Testis (tissue), 2 donors: Measurements from ENCODE around the gene TUBG1.

ENCODE experiments used
- POLR2A ChIP-seq: fragments of 450-650 bp; IDR thresholded peaks from one replicate; pipeline ENCODE4 v1.6.1; 2017; ENCODE audit warnings: antibody characterized with exemption, mild to moderate bottlenecking, moderate library complexity
- TF ChIP-seq, protein P1 (sequence below), 3 experiments: fragments of 450-650 bp in 2 of 3; fragments of 200-600 bp in 1 of 3; sonication (generic) in 1 of 3; IDR thresholded peaks; one replicate each; pipeline ENCODE4 v1.5.1; 2016 to 2019; ENCODE audit warnings: antibody characterized with exemption in 3 of 3, mild to moderate bottlenecking in 2 of 3, moderate library complexity in 1 of 3

DNA sequence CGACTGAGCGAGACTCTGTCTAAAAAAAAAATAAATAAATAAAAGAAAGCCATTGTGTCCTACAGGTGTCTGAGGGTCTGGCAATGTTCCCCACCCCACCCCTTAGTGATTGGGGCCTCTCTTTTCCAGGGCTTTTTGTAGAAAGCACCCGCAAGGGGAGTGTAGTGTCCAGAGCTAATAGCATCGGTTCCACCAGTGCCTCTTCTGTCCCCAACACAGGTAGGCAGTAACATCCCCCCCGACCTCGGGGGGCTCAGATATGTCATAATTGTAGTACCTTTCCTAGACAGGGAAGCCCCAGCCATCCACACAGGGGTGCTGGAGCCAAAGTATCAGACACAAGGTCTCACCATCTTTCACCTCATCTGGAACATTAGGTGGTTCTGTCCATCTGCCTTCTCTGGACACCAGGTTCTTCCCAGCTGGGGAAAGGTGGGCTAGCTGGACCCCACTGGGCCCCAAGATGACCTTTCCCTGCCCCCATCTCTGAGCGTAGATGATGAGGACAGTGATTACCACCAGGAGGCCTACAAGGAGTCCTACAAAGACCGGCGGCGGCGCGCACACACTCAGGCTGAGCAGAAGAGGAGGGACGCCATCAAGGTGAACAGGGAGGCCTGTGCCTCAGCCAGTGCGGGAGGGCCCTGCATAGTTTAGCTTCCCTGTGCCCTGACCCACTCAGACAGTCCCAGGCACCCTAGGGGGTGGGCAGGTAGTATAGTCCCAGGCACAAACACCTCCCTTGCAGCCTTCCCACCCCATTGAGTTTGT lies 41.0 kb upstream of the TUBG1 start:
- TF ChIP-seq, protein P1, sequence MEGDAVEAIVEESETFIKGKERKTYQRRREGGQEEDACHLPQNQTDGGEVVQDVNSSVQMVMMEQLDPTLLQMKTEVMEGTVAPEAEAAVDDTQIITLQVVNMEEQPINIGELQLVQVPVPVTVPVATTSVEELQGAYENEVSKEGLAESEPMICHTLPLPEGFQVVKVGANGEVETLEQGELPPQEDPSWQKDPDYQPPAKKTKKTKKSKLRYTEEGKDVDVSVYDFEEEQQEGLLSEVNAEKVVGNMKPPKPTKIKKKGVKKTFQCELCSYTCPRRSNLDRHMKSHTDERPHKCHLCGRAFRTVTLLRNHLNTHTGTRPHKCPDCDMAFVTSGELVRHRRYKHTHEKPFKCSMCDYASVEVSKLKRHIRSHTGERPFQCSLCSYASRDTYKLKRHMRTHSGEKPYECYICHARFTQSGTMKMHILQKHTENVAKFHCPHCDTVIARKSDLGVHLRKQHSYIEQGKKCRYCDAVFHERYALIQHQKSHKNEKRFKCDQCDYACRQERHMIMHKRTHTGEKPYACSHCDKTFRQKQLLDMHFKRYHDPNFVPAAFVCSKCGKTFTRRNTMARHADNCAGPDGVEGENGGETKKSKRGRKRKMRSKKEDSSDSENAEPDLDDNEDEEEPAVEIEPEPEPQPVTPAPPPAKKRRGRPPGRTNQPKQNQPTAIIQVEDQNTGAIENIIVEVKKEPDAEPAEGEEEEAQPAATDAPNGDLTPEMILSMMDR (IDR thresholded peaks at IDR 0.05) = no peak
- TF ChIP-seq POLR2A = no peak
